K562 (cell line): ENCODE measurements around the gene SLC4A2. TPM values are rescaled to one million over a fixed set of nuclear protein-coding genes. Genes with fewer than 3 reads are reported as not detected.

ENCODE experiments used
- CXXC5 ChIP-seq: fragments of 250-450 bp; sonication (Bioruptor Pico); IDR thresholded peaks from 2 replicates; pipeline ENCODE4 v1.8.0; 2022; ENCODE audit warnings: inconsistent platforms, mild to moderate bottlenecking, moderate library complexity
- ELF4 ChIP-seq: fragments of 450-650 bp; formaldehyde crosslinking; IDR thresholded peaks from 2 replicates; pipeline ENCODE4 v1.4.0; 2022; ENCODE audit warnings: missing genetic modification characterization
- EP300 ChIP-seq: IDR thresholded peaks from 2 replicates; pipeline ENCODE4 v1.6.1; 2012; ENCODE audit warnings: low read length, improper control_type of control experiment
- LARP7 ChIP-seq: fragments of 450-650 bp; IDR thresholded peaks from 2 replicates; pipeline ENCODE4 v1.6.1; 2016
- MCM7 ChIP-seq, 2 experiments: fragments of 450-650 bp; IDR thresholded peaks; 2 replicates each; pipeline ENCODE4 v1.6.1; 2016 to 2018
- MEF2D ChIP-seq: conservative IDR thresholded peaks from 2 replicates; pipeline ENCODE4 v1.6.1; 2016; ENCODE audit warnings: low read depth, missing genetic modification characterization, missing compliant biosample characterization
- SLC30A9 ChIP-seq: fragments of 250-450 bp; sonication (Bioruptor Pico); IDR thresholded peaks from 2 replicates; pipeline ENCODE4 v1.8.0; 2022; ENCODE audit warnings: mild to moderate bottlenecking, moderate library complexity
- SREBF2 ChIP-seq: sonication (generic); formaldehyde crosslinking; IDR thresholded peaks from 2 replicates; pipeline ENCODE4 v1.4.0; 2020; ENCODE audit warnings: mild to moderate bottlenecking, missing genetic modification reagents
- ZC3H4 ChIP-seq: sonication (generic); formaldehyde crosslinking; IDR thresholded peaks from 2 replicates; pipeline ENCODE4 v1.9.0; 2021; ENCODE audit warnings: missing genetic modification reagents, borderline replicate concordance
- ZNF217 ChIP-seq: sonication (generic); formaldehyde crosslinking; IDR thresholded peaks from 2 replicates; pipeline ENCODE4 v1.8.0; 2022; ENCODE audit warnings: mild to moderate bottlenecking, missing genetic modification reagents
- ZNF324 ChIP-seq: fragments of 250-450 bp; sonication (Bioruptor Pico); IDR thresholded peaks from 2 replicates; pipeline ENCODE4 v1.4.0; 2020; ENCODE audit warnings: mild to moderate bottlenecking
- ZNF586 ChIP-seq: fragments of 450-650 bp; formaldehyde crosslinking; conservative IDR thresholded peaks from 2 replicates; pipeline ENCODE4 v1.4.0; 2020; ENCODE audit warnings: mild to moderate bottlenecking, moderate library complexity
- polyA plus RNA-seq, 8 experiments: library from polyadenylated mRNA; depleted of rRNA in 4 of 8; stranded (reverse) in 5 of 8; unstranded in 3 of 8; fragments of >200 nt; fragmentation: Nextera tagmentation in 2 of 8; fragmentation: Illumina TruSeq in 1 of 8; extraction: Ambion mirVana in 2 of 8; extraction: Trizol in 1 of 8; gene quantifications; 2 replicates each; pipeline versions ENCODE4 v1.2.1 to v1.2.3, GENCODE V29; 2011 to 2014; ENCODE audit warnings: inconsistent platforms in 1 of 8, missing spikeins in 1 of 8
- total RNA-seq, 7 experiments: library from RNA; depleted of rRNA in 6 of 7; stranded (reverse); fragments of >200 nt in 6 of 7; fragmentation: Illumina TruSeq in 2 of 7; extraction: Trizol in 2 of 7; gene quantifications; 2 replicates each; pipeline versions ENCODE4 v1.2.1 to v1.2.3, GENCODE V29; 2011 to 2021; ENCODE audit warnings: low replicate concordance in 1 of 7
- TF ChIP-seq, protein P1 (sequence below): fragments of 450-650 bp; IDR thresholded peaks from 2 replicates; pipeline ENCODE4 v1.6.1; 2016; ENCODE audit warnings: antibody characterized with exemption
- TF ChIP-seq, protein P2 (sequence below): sonication (generic); formaldehyde crosslinking; IDR thresholded peaks from 2 replicates; pipeline ENCODE4 v1.8.0; 2023; ENCODE audit warnings: missing genetic modification reagents, mild to moderate bottlenecking, borderline replicate concordance
- TF ChIP-seq, protein P3 (sequence below): fragments of 450-650 bp; formaldehyde crosslinking; IDR thresholded peaks from 2 replicates; pipeline ENCODE4 v1.4.0; 2022; ENCODE audit warnings: mild to moderate bottlenecking, moderate library complexity
- TF ChIP-seq, protein P4 (sequence below), 3 experiments: fragments of 200-800 bp in 1 of 3; sonication (Bioruptor generic) in 1 of 3; sonication (generic) in 1 of 3; formaldehyde crosslinking in 1 of 3; IDR thresholded peaks; 2 replicates each; pipeline versions ENCODE4 v1.6.1 to v1.8.0; 2016 to 2022; ENCODE audit warnings: mild to moderate bottlenecking in 2 of 3, missing compliant biosample characterization in 2 of 3, missing genetic modification characterization in 2 of 3, missing genetic modification reagents in 1 of 3

SLC4A2 gene
- total and polyA plus RNA-seq, 9 of the 15 experiments (the other 6 are each of a cell fraction or from before 2014, with no cell fraction given), result 11.4 to 375 (median 130) TPM

DNA sequence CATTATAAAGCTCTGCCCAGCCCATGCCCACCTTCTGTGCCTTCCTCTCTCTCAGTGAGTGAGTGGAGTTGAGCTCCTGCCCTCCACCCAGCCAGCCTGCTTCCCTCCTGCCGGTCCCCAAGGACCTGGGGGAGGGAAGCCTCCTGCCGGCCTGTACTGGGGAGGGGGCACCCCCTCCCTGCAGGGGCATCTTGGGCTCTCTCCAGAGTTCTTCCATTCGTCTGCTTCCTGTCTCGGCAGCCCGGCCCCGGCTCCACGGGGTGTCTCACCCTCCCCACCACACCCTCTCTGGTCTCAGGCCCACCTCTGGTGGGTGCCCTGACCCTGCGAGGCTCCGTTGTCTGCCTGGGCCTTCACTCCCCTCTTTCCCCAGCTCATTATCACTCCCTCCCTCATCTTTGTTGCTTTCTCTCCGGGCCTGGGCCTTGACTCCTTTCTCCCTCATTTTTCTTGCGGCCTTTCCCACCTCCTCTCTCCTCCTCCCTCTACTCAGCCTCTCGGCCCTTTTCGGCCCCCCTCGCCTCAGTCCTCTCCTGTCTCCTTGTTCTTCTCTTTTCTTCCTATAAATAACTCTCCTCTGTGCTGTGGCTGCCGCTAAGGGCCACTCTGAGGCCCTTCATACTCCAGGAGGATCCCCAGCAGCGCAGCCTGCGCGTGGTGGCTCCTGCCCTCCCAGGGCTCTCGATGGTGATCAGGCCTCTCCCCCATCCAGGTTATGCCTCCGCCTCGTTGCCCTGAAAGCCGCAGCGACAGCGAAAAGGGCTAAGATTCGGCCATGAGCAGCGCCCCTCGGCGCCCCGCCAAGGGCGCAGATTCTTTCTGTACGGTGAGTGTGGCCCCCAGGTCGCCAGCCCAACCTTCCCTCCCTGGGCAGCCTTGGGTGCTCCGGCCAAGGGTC, 2.1 kb downstream of the SLC4A2 start (continued):
- TF ChIP-seq, protein P1, sequence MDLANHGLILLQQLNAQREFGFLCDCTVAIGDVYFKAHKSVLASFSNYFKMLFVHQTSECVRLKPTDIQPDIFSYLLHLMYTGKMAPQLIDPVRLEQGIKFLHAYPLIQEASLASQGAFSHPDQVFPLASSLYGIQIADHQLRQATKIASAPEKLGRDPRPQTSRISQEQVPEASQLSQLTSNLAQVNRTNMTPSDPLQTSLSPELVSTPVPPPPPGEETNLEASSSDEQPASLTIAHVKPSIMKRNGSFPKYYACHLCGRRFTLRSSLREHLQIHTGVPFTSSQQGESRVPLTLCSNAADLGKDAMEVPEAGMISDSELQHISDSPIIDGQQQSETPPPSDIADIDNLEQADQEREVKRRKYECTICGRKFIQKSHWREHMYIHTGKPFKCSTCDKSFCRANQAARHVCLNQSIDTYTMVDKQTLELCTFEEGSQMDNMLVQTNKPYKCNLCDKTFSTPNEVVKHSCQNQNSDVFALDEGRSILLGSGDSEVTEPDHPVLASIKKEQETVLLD, result no peak
- TF ChIP-seq MCM7 (IDR thresholded peaks at IDR 0.05) (no peak), LARP7 (peak; percentile 92), MEF2D (no peak), ZNF217 (CRISPR knock-in tag) (no peak), SLC30A9 (CRISPR knock-in tag) (no peak), ELF4 (no peak), ZC3H4 (no peak), EP300 (no peak), SREBF2 (CRISPR knock-in tag) (0 out of 2 replicates have a peak, but pooled peaks have one; percentile 41), ZNF586 (CRISPR knock-in tag) (no peak), CXXC5 (CRISPR knock-in tag) (peak; percentile 25; the same call in 1 of the 2 replicates), ZNF324 (CRISPR knock-in tag) (no peak)
- TF ChIP-seq, protein P2, sequence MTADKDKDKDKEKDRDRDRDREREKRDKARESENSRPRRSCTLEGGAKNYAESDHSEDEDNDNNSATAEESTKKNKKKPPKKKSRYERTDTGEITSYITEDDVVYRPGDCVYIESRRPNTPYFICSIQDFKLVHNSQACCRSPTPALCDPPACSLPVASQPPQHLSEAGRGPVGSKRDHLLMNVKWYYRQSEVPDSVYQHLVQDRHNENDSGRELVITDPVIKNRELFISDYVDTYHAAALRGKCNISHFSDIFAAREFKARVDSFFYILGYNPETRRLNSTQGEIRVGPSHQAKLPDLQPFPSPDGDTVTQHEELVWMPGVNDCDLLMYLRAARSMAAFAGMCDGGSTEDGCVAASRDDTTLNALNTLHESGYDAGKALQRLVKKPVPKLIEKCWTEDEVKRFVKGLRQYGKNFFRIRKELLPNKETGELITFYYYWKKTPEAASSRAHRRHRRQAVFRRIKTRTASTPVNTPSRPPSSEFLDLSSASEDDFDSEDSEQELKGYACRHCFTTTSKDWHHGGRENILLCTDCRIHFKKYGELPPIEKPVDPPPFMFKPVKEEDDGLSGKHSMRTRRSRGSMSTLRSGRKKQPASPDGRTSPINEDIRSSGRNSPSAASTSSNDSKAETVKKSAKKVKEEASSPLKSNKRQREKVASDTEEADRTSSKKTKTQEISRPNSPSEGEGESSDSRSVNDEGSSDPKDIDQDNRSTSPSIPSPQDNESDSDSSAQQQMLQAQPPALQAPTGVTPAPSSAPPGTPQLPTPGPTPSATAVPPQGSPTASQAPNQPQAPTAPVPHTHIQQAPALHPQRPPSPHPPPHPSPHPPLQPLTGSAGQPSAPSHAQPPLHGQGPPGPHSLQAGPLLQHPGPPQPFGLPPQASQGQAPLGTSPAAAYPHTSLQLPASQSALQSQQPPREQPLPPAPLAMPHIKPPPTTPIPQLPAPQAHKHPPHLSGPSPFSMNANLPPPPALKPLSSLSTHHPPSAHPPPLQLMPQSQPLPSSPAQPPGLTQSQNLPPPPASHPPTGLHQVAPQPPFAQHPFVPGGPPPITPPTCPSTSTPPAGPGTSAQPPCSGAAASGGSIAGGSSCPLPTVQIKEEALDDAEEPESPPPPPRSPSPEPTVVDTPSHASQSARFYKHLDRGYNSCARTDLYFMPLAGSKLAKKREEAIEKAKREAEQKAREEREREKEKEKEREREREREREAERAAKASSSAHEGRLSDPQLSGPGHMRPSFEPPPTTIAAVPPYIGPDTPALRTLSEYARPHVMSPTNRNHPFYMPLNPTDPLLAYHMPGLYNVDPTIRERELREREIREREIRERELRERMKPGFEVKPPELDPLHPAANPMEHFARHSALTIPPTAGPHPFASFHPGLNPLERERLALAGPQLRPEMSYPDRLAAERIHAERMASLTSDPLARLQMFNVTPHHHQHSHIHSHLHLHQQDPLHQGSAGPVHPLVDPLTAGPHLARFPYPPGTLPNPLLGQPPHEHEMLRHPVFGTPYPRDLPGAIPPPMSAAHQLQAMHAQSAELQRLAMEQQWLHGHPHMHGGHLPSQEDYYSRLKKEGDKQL (CRISPR knock-in tag), result 0 out of 2 replicates have a peak, but pooled peaks have one; percentile 73
- TF ChIP-seq, protein P3, sequence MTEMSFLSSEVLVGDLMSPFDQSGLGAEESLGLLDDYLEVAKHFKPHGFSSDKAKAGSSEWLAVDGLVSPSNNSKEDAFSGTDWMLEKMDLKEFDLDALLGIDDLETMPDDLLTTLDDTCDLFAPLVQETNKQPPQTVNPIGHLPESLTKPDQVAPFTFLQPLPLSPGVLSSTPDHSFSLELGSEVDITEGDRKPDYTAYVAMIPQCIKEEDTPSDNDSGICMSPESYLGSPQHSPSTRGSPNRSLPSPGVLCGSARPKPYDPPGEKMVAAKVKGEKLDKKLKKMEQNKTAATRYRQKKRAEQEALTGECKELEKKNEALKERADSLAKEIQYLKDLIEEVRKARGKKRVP (CRISPR knock-in tag), result no peak
- TF ChIP-seq, protein P4, sequence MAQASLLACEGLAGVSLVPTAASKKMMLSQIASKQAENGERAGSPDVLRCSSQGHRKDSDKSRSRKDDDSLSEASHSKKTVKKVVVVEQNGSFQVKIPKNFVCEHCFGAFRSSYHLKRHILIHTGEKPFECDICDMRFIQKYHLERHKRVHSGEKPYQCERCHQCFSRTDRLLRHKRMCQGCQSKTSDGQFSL (CRISPR knock-in tag; IDR thresholded peaks at IDR 0.05), result 0 out of 2 replicates have a peak, but pooled peaks have one; percentile 60
- TF ChIP-seq, protein P4 (tag; IDR thresholded peaks at IDR 0.05), result no peak
